HL-60 (cell line): ENCODE results near the gene BEST3.

Experiments used
- DNase-seq, 2 experiments: peaks; one replicate each; pipeline ENCODE4 v3.0.0-alpha.2; 2010 to 2020; ENCODE audit warnings: low read depth in 1 of 2, low spot score in 1 of 2
- H3K27ac ChIP-seq: fragments of 250-450 bp; sonication (Bioruptor Pico); replicated peaks from 2 replicates; pipeline ENCODE4 v1.5.1; 2020; ENCODE audit warnings: mild to moderate bottlenecking, moderate library complexity
- H3K27me3 ChIP-seq: fragments of 250-450 bp; sonication (Bioruptor Pico); 2 replicates; pipeline ENCODE4 v1.5.1; 2021; ENCODE audit warnings: mild to moderate bottlenecking, moderate library complexity; ENCODE audit not compliant: insufficient read depth, poor library complexity, severe bottlenecking
- H3K4me3 ChIP-seq: replicated peaks from 2 replicates; pipeline ENCODE4 v1.5.1; 2011; ENCODE audit warnings: mild to moderate bottlenecking, control low read depth, low read length; ENCODE audit not compliant: insufficient read depth
- CTCF ChIP-seq: IDR thresholded peaks from one replicate; pipeline ENCODE4 v1.5.1; 2011; ENCODE audit warnings: low read length, control low read depth, inconsistent platforms; ENCODE audit not compliant: insufficient read depth
- GABPA ChIP-seq: IDR thresholded peaks from 2 replicates; pipeline ENCODE4 v1.6.1; 2012; ENCODE audit warnings: low read depth
- POLR2AphosphoS5 ChIP-seq: IDR thresholded peaks from 2 replicates; pipeline ENCODE4 v1.6.1; 2012; ENCODE audit warnings: low read depth
- SPI1 ChIP-seq: IDR thresholded peaks from 2 replicates; pipeline ENCODE4 v1.6.1; 2012; ENCODE audit warnings: low read depth, mild to moderate bottlenecking, borderline replicate concordance
- TF ChIP-seq, protein P1 (sequence below): IDR thresholded peaks from 2 replicates; pipeline ENCODE4 v1.6.1; 2012; ENCODE audit warnings: low read depth; ENCODE audit not compliant: insufficient replicate concordance

BEST3 gene

DNA sequence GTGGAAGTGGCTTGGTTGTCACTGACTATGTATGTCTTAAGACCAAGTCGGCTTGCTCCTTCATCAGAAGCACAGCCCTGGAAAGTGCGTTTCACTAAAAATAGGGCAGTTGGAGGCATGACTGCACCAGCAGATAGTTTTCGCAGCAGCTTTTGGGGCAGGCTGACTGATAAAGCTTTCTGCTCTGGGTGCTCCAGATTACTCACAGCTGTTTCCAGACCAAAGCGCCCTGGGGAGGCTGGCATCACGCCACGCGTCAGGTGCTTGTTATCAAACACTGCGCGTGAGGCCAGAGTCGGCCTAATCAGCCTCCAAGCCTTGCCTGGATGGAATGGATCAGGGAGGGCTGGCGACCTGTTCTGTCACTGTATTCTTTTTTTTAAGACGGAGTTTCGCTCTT is 75.1 kb downstream of the BEST3 start:
- Histone ChIP-seq H3K27me3 (no peaks in the 10 kb centered on the region), H3K27ac (no peak overlapping the region), H3K4me3 (no peak overlapping the region)
- DNase-seq: no peak
- TF ChIP-seq POLR2AphosphoS5 (no peak), SPI1 (no peak), GABPA (no peak), CTCF (no peak)
- TF ChIP-seq, protein P1, sequence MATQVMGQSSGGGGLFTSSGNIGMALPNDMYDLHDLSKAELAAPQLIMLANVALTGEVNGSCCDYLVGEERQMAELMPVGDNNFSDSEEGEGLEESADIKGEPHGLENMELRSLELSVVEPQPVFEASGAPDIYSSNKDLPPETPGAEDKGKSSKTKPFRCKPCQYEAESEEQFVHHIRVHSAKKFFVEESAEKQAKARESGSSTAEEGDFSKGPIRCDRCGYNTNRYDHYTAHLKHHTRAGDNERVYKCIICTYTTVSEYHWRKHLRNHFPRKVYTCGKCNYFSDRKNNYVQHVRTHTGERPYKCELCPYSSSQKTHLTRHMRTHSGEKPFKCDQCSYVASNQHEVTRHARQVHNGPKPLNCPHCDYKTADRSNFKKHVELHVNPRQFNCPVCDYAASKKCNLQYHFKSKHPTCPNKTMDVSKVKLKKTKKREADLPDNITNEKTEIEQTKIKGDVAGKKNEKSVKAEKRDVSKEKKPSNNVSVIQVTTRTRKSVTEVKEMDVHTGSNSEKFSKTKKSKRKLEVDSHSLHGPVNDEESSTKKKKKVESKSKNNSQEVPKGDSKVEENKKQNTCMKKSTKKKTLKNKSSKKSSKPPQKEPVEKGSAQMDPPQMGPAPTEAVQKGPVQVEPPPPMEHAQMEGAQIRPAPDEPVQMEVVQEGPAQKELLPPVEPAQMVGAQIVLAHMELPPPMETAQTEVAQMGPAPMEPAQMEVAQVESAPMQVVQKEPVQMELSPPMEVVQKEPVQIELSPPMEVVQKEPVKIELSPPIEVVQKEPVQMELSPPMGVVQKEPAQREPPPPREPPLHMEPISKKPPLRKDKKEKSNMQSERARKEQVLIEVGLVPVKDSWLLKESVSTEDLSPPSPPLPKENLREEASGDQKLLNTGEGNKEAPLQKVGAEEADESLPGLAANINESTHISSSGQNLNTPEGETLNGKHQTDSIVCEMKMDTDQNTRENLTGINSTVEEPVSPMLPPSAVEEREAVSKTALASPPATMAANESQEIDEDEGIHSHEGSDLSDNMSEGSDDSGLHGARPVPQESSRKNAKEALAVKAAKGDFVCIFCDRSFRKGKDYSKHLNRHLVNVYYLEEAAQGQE: no peak

DNA sequence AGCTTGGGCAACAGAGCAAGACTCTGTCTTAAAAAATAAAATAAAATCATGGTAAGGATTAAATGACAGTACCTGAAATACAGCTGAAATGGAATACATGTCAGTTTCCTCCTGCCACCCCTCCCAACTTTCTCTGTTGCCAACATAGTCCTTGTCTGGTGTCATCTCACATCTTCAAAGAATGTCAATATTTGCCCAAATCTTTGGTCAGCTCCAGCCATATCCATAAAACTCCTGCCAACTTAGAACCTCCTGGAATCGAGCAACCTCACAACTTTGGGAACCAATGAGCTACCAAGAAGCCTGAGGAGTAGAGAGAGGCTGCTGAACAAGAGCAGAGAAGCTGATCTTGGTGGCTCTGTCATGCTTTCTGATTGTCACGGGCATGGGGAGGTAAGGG is 77.6 kb downstream of the BEST3 start:
- H3K27me3 ChIP-seq: no peaks in the 10 kb centered on the region
- TF ChIP-seq SPI1 (no peak), CTCF (no peak)
- TF ChIP-seq, protein P1: no peak
- DNase-seq: no peak
- H3K27ac ChIP-seq: no peak overlapping the region
- H3K4me3 ChIP-seq: no peak overlapping the region

DNA sequence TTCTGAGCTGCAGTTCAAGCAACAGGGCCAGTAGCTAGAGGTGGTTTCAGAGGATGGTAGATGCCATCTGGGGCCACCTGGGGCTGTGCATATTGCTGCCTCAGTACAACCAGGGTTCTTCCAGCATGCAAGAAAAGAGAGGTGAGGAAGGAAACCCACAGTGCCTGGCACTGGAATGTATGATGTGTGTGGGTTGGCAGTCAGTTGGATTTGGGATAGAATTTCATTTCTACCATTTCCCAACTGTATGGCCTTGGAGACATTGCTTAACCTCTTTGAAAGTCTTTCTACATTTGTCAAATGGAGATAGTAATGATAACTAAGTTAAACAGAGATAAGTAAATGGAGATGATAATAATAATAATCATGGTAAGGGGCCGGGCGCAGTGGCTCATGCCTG is 78.2 kb downstream of the BEST3 start:
- Histone ChIP-seq H3K4me3 (no peak overlapping the region), H3K27ac (no peak overlapping the region), H3K27me3 (no peaks in the 10 kb centered on the region)
- no peak for DNase-seq
- TF ChIP-seq GABPA: no peak
- TF ChIP-seq SPI1: no peak
- TF ChIP-seq, protein P1: no peak
- no peak for TF ChIP-seq POLR2AphosphoS5
- no peak for TF ChIP-seq CTCF
